ENCODE results near the gene TRDMT1.

Gene TRDMT1

DNA sequence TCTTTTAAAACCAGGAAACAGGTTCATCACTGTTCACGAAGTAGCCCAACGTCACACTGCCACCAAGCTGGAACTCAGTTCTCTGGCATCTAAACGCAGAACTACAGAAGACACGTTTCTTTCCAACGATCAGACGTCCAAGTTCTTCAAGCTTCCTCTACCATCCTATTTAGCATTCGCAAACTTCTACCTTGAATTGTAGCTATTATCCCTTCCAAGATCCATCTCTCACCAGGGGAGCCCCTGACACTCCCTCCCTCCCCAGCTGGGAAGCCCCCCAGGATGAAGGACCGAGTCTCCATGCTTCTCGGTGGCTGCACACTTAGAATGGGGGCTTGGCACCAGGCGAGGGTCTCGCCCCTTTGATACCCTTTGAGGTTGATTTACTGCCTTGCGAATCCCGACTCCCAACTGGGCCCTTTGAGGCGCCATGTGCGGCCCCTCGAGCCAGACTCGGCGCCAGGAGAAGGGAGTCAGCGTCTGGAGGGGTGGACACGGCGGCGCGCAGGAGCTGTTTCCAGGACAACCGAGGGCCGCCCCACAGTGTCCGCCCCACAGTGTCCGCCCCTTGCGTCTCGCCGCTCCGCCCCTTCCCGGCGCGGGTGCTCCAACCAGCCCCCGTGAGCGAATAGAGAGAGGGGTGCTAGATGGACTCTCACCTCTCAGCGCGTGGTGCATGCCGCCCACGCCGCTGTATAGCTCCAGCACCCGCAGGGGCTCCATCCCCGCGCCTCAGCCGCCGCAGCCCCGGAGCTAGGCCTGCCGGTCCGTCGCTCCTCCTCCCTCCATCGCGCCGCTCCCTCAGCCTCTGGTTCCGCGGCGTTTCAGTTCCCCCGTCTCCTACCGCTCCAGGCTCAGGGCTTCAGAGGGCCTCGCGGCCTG, at the start of gene TRDMT1:
TSS of gene TRDMT1 (minus strand) at position 761 of the 882 bp plus-strand sequence. CDS start at position 723, 38 bp downstream.
- peak; percentile 74 for DNase-seq (ENCODE audit: low read depth)

GRCh38 chr10:17250736-17251135, 49.3 kb upstream of the TRDMT1 start:
- no peak for DNase-seq (ENCODE audit: low read depth)

DNA sequence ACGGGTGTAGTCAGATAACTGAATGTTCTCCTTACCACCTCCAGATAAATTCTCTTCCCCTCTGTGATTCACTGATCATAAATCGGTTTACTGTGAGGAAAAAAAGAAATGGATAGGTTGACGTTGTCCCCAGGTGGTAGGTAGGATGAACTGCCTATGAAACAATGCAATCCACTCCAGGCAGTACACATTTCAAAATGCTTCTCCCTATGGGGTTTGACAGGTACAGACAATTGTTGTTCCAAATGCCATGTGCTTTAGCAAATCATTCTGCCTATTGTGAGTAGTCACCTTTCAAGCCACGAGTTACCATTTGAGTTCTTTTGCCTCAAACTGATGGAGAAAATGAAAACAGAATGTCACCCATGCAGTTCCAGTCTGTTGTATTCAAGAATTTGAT, 48.3 kb upstream of the TRDMT1 start:
- DNase-seq (ENCODE audit: low read depth): no peak

DNA sequence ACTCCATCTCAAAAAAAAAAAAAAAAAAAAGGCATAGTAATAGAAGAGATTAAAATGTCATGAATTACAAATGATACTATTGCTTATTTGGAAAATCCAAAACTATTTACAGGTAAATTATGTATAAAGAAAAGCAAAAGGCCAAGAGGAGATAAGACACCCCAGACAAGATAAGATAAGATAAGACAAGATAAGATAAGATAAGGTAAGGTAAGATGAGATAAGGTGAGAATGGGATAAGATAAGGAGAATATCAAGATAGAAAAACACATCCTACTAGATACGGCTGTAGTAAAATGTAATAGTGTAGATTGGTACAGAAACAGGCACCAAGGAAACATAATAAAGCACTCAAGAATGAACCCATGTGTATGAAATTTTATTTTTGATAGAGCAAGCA, 47.5 kb upstream of the TRDMT1 start:
- DNase-seq (ENCODE audit: low read depth): no peak

- no peak for DNase-seq (ENCODE audit: low read depth)
Measured at GRCh38 chr10:17247210-17247609, 45.7 kb upstream of the TRDMT1 start.

GRCh38 chr10:17244700-17245365, 43.4 kb upstream of the TRDMT1 start:
- no peak for DNase-seq (ENCODE audit: low read depth)

DNA sequence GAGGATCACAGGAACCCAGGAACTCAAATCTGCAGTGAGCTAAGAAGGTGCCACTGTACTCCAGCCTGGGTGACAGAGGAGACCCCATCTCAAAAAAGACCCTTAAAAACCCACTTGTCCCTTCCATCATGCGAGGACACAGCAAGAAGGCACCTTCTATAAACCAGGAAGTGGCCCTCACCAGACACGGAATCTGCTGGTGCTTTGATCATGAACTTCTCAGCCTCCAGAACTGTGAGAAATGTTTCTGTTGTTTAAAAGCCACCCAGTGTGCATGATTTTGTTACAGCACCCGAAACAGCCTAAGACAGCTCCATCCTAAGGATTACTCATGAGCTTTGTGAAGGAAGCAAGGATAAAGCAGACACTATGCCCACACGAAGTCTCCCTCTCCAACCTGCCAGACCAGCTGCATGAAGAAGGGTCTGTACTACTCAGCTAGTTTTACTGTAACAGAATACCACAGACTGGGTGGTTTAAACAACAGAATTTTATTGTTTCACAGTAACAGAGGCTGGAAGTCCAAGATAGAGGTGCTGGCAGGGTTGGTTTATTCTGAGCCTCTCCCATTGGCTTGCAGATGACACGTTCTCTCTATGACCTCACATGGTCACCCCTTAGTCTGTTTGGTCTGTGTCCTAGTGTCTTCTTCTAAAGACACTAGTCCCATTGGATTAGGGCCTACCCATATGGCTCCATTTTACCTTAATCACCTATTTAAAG, 40.3 kb upstream of the TRDMT1 start:
- DNase-seq (ENCODE audit: low read depth): no peak

DNA sequence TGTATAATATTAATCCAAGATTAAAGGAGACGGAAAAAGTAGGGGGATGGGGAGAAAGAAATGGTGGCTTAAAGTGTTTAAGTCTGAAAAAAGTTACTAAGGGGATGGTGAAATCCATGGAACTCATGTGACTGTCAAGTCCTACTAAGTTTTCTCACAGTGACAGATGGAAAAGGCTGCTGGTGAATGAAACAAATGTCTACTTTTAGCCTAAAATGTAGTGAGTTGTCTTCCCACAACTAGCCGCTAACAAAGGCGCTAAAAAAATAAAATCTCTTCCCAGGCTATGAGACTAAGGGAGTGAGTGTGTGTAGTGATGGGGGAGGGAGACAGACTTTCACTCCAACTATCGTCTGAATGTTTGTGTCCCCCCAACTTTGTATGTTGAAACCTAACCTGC, 39.1 kb upstream of the TRDMT1 start:
- DNase-seq (ENCODE audit: low read depth): no peak

DNA sequence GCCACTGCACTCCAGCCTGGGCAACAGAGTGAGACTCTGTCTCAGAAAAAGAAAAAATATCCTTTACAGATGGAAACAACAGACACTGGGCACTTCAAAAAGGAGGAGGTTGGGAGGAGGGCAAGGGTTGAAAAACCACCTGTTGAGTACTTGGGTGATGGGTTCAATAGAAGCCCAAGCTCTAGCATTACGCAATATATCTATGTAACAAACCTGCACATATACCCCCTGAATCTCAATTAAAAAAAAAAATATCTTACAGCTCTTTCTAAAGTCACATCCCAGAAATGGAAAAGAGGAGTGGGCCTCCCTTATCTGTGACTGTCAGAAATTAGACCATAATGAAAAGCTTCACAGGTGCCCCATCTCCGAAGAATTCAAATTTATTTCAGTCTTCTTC, 38.6 kb upstream of the TRDMT1 start:
- no peak for DNase-seq (ENCODE audit: low read depth)

GRCh38 chr10:17239345-17240085, 38.0 kb upstream of the TRDMT1 start:
- no peak for DNase-seq (ENCODE audit: low read depth)

DNA sequence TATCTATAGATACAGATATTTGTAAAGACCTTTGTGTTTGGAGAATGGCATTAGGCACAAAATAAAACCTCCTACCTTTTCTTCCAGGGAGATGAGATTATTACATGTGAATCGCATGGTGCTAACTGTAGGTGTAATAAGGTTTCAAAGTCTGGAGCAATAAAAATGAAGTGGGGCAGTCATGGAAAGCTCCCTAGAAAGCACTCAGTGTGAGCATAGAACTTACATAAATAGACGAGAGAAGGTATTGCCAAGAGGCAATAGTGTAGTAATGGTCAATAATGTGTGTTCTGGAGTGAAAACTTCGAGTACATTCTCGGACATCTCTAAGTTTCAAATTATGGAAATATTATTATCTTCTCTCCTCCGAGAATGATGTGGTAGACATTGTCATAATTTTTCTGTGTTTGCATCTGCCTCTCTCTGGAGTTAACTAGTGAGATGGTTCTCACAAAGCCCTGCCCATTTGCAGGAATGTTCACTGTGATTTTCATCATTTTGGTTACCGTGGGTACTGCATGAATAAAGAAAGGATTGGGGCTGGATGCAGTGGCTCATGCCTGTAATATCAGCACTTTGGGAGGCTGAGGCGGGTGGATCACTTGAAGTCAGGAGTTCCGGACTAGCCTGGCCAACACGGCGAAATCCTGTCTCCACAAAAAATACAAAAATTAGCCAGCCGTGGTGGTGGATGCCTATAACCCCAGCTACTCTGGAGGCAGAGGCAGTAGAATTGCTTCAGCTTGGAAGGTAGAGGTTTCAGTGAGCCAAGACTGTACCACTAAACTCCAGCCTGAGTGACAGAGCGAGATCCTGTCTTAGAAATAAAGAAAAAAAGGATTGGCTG, 37.2 kb upstream of the TRDMT1 start:
- DNase-seq (ENCODE audit: low read depth): no peak

DNA sequence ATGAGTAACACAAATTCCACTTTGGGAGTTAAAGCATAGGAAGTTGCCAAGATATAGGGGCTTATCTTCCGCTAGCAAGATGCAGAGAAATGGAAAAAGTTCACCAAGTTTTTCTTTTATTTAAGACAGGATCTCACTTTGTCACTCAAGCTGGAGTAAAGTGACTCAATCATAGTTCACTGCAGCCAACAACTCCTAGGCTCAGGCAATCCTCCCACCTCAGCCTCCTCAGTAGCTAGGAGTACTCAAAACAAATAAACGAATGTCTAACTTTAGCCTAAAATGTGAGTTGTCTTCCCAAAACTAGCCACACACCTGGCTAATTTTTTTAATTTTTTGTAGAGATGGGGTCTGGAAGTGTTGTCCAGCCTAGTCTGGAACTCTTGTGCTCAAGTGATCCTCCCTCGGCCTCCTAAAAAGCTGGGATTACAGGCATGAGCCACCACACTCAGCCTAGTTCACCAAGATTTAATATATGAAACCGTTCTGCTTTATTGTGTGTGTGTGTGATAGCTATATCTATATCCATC, 36.5 kb upstream of the TRDMT1 start:
- no peak for DNase-seq (ENCODE audit: low read depth)

DNA sequence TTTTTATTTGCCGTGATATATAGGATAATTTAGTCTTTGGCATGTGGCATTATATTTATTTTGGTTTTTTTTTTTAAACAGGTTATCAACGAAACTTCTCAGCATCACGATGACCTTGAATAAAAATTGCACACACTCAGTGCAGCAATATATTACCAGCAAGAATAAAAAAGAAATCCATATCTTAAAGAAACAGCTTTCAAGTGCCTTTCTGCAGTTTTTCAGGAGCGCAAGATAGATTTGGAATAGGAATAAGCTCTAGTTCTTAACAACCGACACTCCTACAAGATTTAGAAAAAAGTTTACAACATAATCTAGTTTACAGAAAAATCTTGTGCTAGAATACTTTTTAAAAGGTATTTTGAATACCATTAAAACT, 35.7 kb upstream of the TRDMT1 start:
- no peak for DNase-seq (ENCODE audit: low read depth)

- no peak for DNase-seq (ENCODE audit: low read depth)
Measured at GRCh38 chr10:17236468-17237148, 35.1 kb upstream of the TRDMT1 start.

- no peak for DNase-seq (ENCODE audit: low read depth)
Measured at GRCh38 chr10:17235136-17235535, 33.7 kb upstream of the TRDMT1 start.

DNA sequence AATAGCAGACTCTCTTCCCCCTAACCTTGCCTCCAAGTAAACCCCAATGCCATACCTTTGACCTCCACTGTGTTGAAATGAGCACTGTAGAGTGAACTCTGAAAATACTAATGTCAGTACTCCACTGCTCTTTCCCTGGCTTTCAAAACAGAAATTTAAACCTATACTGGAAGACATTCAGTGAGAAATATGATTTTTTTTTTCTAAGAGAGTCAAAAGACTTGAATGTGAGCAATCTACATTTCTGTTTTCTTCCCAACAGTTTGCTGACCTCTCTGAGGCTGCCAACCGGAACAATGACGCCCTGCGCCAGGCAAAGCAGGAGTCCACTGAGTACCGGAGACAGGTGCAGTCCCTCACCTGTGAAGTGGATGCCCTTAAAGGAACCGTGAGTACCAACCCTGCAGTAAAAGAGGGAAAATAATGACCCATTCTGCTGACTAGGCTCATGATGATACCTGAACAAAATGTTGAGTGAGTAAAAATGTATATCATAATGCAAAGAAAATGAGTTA, 33.0 kb upstream of the TRDMT1 start:
- no peak for DNase-seq (ENCODE audit: low read depth)

DNA sequence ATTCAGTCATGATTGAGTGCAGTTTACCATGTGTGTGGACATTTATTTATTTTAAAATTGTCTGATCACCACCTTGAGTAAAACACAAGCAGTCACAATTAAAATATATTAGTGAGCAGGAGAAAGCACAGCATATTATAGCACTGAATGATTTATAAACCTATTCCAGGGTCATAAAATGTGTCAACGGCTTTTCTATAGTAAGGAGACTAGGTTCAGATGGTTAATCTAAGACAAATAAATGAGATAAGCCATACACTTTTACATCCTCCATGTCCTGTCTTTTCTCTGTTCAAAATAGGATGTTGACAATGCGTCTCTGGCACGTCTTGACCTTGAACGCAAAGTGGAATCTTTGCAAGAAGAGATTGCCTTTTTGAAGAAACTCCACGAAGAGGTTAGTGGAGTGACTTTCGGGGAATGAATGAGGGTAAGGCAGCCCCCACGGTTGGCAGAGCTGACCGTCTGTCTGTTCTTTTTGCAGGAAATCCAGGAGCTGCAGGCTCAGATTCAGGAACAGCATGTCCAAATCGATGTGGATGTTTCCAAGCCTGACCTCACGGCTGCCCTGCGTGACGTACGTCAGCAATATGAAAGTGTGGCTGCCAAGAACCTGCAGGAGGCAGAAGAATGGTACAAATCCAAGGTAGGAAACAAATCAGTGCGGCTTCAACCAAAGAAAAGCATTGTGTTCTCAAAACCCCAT, 32.0 kb upstream of the TRDMT1 start:
- DNase-seq (ENCODE audit: low read depth): no peak

DNA sequence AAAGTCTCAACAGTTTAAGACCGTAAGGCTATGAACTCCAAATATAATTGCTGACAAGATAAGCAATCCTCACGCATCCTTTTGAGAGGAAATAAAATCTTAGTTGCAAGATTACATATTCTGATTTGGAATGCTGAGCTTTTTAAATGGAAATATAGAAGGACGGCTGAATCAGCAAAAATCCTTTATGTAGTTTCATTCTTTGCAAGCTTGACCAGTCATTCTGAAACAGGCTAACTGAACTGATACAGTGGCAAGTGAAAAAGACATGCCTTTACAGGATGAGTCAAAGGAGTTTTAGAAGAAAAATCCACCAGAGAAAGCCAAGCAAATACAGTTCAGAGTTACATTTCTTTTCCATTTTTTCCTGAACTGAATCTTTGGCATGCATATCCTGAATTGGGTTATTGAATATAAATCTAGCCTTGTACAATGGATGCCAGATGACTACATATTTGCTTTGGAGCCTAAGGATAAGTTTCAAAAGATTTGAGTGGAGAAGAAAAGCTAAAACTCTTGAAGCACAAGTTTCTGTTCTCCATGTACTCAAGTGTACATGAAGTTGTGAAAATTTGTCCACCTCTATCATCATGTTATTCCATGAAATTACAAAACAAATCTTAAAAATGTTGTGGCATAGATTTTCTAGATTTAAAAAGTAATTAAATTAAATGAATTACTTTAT, 30.9 kb upstream of the TRDMT1 start:
- no peak for DNase-seq (ENCODE audit: low read depth)

DNA sequence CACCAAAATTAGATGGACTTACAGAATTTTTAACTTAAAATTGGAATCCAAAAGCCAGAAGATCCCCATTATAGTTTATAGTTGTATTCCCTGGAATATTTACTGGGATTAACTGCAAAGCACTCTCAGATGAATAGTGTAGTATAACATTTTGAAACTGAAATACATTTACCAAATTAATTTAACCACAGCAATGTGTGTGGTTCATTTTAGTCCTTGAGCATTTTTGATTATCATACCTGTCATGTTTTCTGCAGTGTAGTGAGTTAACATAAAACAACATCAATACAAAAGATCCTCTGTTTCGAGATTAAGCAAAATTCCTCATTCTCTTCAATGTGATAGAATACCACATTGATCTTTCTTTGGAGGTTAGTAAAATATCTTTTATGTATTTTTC, 30.3 kb upstream of the TRDMT1 start:
- no peak for DNase-seq (ENCODE audit: low read depth)
